ENCODE data around the gene CDKL2. TPM values are rescaled to one million over a fixed set of nuclear protein-coding genes. Genes with fewer than 3 reads are reported as not detected.

Gene CDKL2
- total RNA-seq, 1 donor from 2014 or later, result 0.56 TPM

GRCh38 chr4:75639124-75639695, 8.9 kb upstream of the CDKL2 start:
- no peak for ATAC-seq

DNA sequence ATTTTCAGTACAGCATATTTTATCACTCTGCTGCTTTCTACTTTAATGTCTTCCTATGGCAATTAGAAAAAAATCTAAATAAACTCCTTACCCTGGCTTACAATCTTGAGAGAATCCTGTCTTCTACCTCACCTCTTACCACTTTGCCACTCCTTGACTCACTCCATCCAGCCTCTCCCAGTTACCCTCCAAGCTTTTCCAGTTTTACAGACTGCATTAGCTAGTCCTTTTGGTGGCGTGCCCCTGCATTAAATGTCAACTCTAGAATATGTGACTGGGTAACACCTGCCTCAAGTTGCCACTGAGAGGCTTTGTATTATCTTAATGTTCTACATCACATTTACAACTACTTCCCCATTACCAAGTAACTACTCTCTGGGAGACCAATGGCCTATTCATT, 7.5 kb upstream of the CDKL2 start:
- ATAC-seq, result peak; percentile 85

GRCh38 chr4:75637176-75637575, 6.8 kb upstream of the CDKL2 start:
- peak; percentile 48 for ATAC-seq

- ATAC-seq, result no peak
These were observed 4.6 kb upstream of the CDKL2 start for GRCh38 chr4:75634951-75635350.

- no peak for ATAC-seq
These were observed 4.0 kb upstream of the CDKL2 start for GRCh38 chr4:75634281-75634680.

DNA sequence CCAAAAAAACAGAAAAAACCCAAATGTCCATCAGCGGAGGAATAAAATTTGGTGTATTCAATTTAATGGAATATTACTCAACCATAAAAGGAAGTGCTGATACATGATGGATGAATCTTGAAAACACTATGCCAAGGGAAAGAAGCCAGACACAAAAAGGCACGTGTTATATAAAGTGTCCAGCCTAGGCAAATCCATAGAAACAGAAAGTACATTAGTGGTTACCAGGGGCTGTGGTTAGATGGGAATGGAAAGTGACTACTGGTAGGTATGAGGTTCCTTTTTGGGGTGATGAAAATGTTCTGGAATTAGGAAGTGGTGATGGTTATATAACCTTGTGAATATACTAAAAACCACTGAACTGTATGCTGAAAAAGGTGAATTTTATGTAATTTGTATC, 3.5 kb upstream of the CDKL2 start:
- ATAC-seq, result no peak

DNA sequence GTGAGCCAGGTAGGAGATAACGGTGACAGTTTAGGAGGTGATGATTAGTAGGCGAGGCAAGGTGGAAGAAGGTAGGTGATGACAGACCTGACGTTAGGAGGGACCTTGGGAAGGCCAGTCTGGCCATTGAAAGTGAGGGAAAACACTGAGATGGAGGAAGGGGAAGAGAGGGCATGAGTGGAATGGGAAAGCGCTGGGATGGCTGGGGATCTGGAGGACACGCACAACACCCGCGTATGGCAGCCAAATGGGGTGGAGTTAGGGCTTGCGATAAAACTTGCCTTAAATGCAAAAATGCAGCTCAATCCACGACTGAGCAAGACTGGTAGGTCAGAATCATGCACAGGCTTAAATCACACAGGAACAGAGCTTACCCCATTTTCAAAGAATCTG, 605 bp upstream of the CDKL2 start:
- ATAC-seq, result no peak

DNA sequence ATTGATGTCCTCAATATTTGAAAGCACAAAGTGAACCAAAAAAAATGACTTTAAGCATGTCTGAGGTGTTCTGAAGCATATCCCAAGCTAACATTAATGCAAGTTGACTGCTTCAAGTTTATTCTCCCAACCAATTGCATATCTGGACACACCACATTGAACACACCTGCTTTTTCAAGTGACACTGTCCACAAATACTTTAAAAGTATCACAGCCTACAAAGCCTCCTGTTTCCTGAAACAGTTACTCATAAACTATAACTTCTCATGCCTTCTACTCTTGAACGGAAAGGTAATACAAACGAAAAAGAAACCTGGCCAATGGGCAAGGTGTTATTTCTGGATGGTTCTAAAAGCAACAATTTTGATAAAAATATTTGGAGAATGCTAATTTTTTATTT, 1.1 kb downstream of the CDKL2 start:
- ATAC-seq, result no peak

DNA sequence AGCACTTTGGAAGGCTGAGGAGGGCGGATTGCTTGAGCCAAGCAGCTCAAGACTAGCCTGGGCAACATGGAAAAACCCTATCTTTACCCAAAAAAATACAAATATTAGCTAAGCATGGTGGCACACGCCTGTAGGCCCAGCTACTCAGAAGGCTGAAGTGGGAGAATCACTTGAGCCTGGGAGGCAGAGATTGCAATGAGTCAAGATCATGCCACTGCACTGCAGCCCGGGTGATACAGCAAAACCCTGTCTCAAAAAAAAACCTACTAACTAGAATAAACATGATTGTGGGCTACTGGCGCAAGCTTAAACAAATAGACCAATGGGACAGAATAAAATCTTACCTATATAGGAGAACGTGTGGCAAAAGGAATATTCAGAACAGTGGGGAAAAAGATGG, 7.3 kb downstream of the CDKL2 start:
- no peak for ATAC-seq

GRCh38 chr4:75621715-75622114, 8.6 kb downstream of the CDKL2 start:
- ATAC-seq, result no peak

DNA sequence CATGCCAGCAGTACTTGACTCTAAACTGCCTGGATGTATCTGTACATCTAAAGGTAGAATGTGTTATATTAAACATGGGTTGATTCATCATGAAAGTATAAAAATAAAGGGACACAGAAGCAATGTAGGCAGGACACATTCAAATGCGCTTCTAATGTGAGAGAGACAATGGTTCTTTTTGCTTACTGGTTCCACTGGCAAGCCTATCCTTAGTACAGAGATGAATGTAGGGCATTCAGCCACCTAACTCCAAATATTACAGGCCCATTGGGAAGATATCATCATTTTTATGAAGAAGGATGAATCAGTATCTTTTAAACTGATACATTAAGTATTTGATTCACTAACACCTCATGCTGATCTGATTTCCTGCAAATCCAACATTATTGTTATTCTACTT, 18.0 kb downstream of the CDKL2 start:
- no peak for ATAC-seq

- no peak for ATAC-seq
These were observed 24.4 kb downstream of the CDKL2 start for GRCh38 chr4:75605928-75606327.

- no peak for ATAC-seq
These were observed 30.7 kb downstream of the CDKL2 start for GRCh38 chr4:75599647-75600046.

DNA sequence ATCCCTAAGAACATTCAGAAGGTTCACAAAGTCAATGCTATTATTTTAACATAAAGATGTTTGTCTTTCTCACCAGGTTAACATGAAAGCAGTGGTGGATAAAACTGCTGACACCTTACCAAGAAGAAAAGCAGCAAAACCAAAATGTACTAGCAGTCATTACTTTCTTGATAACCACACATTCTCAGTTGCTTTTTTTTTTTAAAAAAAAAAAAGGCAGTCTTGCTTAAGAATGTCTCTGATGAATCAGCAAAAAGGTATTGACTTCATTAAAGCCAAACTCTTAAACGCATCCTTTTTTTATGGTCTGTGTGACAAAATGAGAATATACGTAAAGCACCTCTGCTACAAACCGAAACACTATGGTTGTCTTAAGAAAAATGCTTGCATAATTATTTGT, 31.9 kb downstream of the CDKL2 start:
- no peak for ATAC-seq

- ATAC-seq, result no peak
These were observed 34.3 kb downstream of the CDKL2 start for GRCh38 chr4:75596061-75596460.

DNA sequence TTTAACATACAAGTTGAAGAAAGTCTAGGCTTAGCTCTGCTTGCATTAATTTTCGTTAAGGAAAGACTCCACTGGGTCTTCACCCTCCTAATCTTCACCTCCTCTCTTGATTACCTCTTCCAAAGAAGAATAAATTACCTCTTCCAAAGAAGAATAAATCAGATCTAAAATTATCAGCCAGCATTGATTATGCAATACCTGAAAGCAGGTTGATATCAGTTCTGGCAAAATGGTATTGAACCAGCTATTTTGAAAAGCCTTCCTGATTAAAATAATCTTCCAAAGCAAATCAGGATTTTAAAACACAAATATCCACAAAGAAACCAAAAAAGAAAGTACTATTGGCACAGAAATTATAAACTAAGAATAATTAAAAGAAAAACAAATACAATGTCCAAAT, 36.9 kb downstream of the CDKL2 start:
- ATAC-seq, result no peak

DNA sequence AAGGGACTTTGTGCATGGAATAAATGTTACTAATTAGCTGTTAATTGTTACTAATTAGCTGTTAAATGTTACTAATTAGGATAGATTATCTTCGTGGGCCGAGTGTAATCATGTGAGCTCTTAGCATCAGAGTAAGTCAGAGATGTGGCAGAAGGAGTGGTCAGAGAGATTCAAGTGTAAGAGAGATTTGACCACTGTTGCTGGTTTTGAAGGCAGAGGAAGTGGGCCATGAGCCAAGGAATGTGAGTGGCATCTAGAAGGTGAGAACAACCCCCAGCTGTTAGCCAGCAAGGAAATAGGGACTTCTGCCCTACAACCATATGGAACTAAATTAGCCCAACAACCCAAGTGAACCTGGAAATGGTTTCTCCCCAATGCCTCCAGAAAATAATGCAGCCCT, 46.3 kb downstream of the CDKL2 start:
- ATAC-seq, result no peak

- no peak for ATAC-seq
These were observed 62.6 kb downstream of the CDKL2 start for GRCh38 chr4:75567725-75568124.

DNA sequence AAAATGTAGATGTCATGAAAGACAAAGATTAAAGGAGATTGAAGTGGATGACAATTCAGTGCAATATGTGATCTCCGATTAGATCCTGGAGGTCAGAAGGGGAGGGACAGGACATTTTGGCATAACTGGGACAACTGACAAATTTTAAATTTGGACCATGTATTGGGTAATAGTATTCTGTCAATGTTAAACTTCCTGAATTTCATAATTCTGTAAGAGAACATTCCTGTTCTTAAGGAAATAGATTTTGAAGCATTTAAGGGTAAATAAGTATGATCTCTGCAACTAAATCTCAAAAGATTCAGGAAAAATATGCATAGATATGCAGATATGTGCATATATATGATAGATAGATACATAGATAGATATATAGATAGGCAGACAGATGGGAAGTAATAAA, 63.4 kb downstream of the CDKL2 start:
- no peak for ATAC-seq

- ATAC-seq, result no peak
These were observed 64.8 kb downstream of the CDKL2 start for GRCh38 chr4:75565481-75565880.

DNA sequence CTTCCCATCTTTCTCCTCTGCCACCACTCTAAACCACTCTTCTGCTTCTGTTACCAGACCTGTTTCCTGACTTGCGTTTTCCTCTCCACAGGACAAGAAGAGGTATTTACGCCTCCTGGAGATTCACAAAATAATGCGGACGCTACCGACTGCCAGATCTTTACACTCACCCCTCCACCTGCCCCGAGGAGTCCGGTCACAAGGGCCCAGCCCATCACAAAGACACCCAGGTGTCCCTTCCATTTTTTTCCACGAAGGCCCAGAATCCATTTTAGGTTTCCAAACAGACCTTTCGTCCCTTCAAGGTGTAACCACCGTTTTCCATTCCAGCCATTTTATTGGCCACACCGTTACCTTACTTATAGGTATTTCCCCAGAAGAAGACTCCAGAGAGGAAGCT, 66.3 kb downstream of the CDKL2 start:
- no peak for ATAC-seq

DNA sequence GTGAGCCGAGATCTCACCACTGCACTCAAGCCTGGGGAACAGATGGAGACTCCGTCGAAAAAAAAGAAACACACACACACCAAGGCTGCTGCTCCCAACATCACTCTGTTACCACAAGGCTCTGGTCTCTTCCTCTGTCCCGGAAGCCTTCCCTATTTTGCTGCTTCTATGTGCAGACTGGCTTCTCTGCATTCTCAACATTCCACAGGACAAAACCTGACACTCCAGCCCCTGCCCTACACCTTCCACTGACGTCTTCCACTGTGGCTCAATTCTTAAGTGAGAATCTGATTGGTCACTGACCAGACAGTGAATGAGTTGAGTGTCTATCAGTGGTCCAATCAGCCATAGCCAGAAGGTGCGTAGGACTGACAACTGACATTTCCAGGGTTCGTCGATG, 68.5 kb downstream of the CDKL2 start:
- peak; percentile 55 for ATAC-seq

GRCh38 chr4:75557696-75558095, 72.6 kb downstream of the CDKL2 start:
- ATAC-seq, result no peak

DNA sequence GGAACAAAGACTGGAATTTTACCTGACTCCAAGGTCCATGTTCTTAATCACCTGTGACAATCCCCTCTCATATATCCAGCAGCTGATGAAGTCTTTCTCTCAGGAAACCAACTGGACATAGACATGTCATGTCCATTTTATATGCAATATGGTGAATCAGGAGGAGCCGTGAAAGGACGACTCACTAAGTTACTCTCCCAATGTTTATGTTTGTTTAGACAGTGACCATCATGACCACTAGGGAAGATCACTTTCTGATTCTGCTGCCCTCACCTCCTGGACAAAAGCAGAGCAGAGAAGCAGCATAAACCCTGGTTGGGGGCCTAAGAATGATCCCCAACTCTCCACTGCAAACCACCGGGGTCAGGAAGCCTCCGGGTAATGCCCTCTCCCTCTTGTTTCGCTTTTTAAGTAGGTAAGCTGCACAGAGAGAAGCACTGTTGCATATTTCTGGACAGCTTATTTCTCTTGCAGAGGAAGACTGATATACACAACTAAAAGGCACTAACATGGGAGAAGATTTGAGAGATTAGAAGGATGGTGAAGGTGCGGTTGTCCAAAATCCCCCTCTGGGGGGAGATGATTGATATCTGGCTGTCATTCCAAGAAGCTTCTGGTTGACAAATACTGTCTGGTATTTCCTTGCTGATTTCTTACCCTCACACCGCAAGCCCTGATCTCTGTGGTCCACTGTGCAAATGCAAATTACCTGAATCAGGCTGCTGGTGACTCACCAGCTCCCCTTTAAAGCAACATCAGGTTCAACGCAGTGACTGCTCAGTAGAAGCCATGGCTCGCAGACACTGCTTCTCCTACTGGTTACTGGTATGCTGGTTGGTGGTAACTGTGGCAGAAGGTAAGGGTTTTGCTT, 74.8 kb downstream of the CDKL2 start, which contains the start of gene ODAPH:
ODAPH (plus strand) TSS at position 773 of the 871 bp plus-strand sequence; CDS start at position 790, 17 bp downstream.
- peak; percentile 60 for ATAC-seq

All from esophagus mucosa (tissue), 1 donor.